Endothelial cell (in vitro differentiated cells): Measurements from ENCODE around the gene FTL. TPM values are rescaled to one million over a fixed set of nuclear protein-coding genes. Genes with fewer than 3 reads are reported as not detected.
A peak's percentile ranks its signal among the peaks of the same experiment; 100 is the strongest.

Source experiments
- DNase-seq: peaks from one replicate; pipeline ENCODE4 v3.0.0; 2021; ENCODE audit warnings: low spot score
- H3K27ac Mint-ChIP-seq: one replicate; pipeline ENCODE4 v1.8.0; 2021; ENCODE audit warnings: mixed read lengths, inconsistent platforms; ENCODE audit not compliant: unreplicated experiment
- H3K27me3 Mint-ChIP-seq: one replicate; pipeline ENCODE4 v1.8.0; 2021; ENCODE audit warnings: mild to moderate bottlenecking, moderate library complexity, mixed read lengths, inconsistent platforms; ENCODE audit not compliant: unreplicated experiment
- H3K36me3 Mint-ChIP-seq: one replicate; pipeline ENCODE4 v1.8.0; 2021; ENCODE audit warnings: mild to moderate bottlenecking, low read depth, mixed read lengths, inconsistent platforms; ENCODE audit not compliant: unreplicated experiment
- H3K4me1 Mint-ChIP-seq: one replicate; pipeline ENCODE4 v1.8.0; 2021; ENCODE audit warnings: mild to moderate bottlenecking, mixed read lengths, inconsistent platforms; ENCODE audit not compliant: unreplicated experiment
- H3K4me3 Mint-ChIP-seq: one replicate; pipeline ENCODE4 v1.8.0; 2021; ENCODE audit warnings: mild to moderate bottlenecking, mixed read lengths, inconsistent platforms; ENCODE audit not compliant: unreplicated experiment
- H3K9me3 Mint-ChIP-seq: one replicate; pipeline ENCODE4 v1.8.0; 2021; ENCODE audit warnings: mixed read lengths, inconsistent platforms; ENCODE audit not compliant: unreplicated experiment
- CTCF ChIP-seq: fragments of 200-600 bp; sonication (generic); IDR thresholded peaks from one replicate; pipeline ENCODE4 v1.5.0; 2021; ENCODE audit warnings: antibody characterized with exemption; ENCODE audit not compliant: unreplicated experiment
- total RNA-seq: library from RNA; stranded (reverse); fragmentation: NEBNext Ultra II Directional; extraction: Animal tissue kit (Norgen Biotek cat#: 25700); gene quantifications from one replicate; pipeline ENCODE4 v1.2.1, GENCODE V29; 2021; ENCODE audit not compliant: unreplicated experiment

The FTL gene
- total RNA-seq, 1 donor from 2014 or later = 1,109 TPM

- Mint-ChIP-seq H3K4me1 (peaks cover 9% of the 10 kb centered on the region), H3K27ac (no peak overlapping the region), H3K4me3 (no peak overlapping the region), H3K36me3 (peaks cover 7% of the 10 kb centered on the region), H3K9me3 (peaks cover 4% of the 10 kb centered on the region), H3K27me3 (peaks cover 9% of the 10 kb centered on the region)
- no peak for DNase-seq
- no peak for TF ChIP-seq CTCF
Measured at GRCh38 chr19:48945817-48946216, 19.3 kb upstream of the FTL start.

- no peak for DNase-seq
- Mint-ChIP-seq H3K9me3 (peaks cover 4% of the 10 kb centered on the region), H3K4me1 (peaks cover 11% of the 10 kb centered on the region), H3K4me3 (no peak overlapping the region), H3K27me3 (peaks cover 8% of the 10 kb centered on the region), H3K36me3 (peaks cover 7% of the 10 kb centered on the region), H3K27ac (no peak overlapping the region)
- no peak for TF ChIP-seq CTCF
Measured at GRCh38 chr19:48946463-48947257, 18.4 kb upstream of the FTL start.

GRCh38 chr19:48947258-48947542 is 17.9 kb upstream of the FTL start:
- peaks cover 4% of the 10 kb centered on the region for H3K9me3 Mint-ChIP-seq
- no peak for TF ChIP-seq CTCF
- H3K27ac Mint-ChIP-seq = no peak overlapping the region
- H3K27me3 Mint-ChIP-seq = peaks cover 8% of the 10 kb centered on the region
- peaks cover 7% of the 10 kb centered on the region for H3K36me3 Mint-ChIP-seq
- no peak overlapping the region for H3K4me3 Mint-ChIP-seq
- DNase-seq = no peak
- H3K4me1 Mint-ChIP-seq = peaks cover 13% of the 10 kb centered on the region

GRCh38 chr19:48950159-48950558 is 14.9 kb upstream of the FTL start:
- no peak for DNase-seq
- Mint-ChIP-seq H3K27ac (peak overlapping the region; percentile 93), H3K4me3 (no peak overlapping the region), H3K4me1 (peaks cover 17% of the 10 kb centered on the region), H3K36me3 (peaks cover 7% of the 10 kb centered on the region), H3K9me3 (peaks cover 4% of the 10 kb centered on the region), H3K27me3 (peaks cover 8% of the 10 kb centered on the region)
- no peak for TF ChIP-seq CTCF

- DNase-seq = no peak
- TF ChIP-seq CTCF = no peak
- Mint-ChIP-seq H3K9me3 (peaks cover 4% of the 10 kb centered on the region), H3K27ac (peak overlapping the region; percentile 93), H3K4me3 (no peak overlapping the region), H3K27me3 (peaks cover 11% of the 10 kb centered on the region), H3K36me3 (peaks cover 8% of the 10 kb centered on the region), H3K4me1 (peaks cover 19% of the 10 kb centered on the region)
Measured at GRCh38 chr19:48950830-48951519, 14.1 kb upstream of the FTL start.
